Colon (tissue), 2 donors: Measurements from ENCODE around the gene CHST15.

ENCODE experiments used
- FAIRE-seq: peaks from 2 replicates; lab custom pipeline; 2012; peaks lifted over from hg19 to GRCh38; lab: Jason Lieb, UNC
- donor health status: control.
- donor health status: control.

The CHST15 gene

DNA sequence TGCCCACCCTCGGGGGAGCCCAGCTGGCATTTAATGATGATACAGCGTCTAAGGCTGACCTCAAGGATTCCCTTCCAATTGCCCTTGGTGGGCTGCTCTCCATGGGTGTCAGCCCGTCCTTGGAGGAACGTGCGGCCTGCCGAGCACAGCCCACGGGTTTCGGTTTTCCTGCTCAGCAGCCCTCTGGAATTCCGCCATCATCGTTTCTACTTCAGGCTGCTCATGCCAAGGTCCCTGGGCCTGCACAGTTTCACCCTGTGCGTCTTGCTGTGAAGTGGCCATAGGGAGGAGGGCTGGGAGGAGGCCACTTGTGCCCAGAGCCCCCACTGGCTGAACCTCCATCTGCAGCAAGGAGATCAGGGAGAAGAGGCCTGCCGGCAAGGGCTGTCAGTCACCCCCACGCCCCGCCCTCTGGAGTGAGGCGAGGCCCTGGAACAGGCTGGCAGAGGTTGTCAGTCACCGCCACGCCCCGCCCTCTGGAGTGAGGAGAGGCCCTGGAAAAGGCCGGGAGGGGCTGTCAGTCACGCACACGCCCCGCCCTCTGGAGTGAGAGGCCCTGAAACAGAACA, 82.8 kb downstream of the CHST15 start:
- no peak for FAIRE-seq

GRCh38 chr10:124010024-124010423, 83.4 kb downstream of the CHST15 start:
- FAIRE-seq, result no peak

DNA sequence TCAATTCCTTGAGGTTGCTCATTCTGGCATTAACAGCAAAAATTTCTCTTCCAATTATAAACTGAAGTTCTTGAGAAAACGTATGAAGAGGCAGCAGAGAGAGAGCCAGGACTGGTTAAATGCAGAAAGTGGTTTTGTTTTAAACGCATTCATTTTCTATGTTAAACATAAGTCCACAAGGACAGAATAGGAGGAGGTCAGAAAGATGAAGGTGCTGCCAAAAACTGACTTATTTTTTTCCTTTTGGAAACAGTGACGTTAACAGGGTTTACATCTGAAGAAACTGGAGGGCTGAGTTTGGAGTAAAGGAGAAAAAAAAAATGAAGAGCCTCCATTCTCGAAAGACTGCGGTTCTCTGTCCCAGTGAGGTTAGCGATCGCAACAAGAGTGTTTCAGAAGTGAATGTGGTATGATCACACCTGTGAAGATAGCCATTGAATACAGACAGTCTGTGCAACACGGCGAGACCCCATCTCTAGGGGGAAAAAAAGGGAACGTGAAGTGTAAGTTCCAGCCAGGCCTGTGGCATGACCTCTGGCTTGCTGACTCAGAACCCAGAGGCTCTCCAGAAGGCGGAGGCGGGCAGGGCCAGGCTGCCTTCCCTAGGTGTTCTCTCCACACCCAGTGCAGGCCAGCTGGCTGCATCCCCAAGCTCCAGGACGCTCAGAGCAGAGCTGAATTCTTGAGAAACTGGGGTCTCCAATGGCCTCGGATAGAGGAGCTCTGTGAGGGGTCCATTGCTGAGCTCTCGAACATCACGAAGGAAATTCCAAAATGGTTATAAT, 84.0 kb downstream of the CHST15 start:
- no peak for FAIRE-seq

- FAIRE-seq, result no peak
Observed at GRCh38 chr10:124008681-124009080, 84.7 kb downstream of the CHST15 start.

DNA sequence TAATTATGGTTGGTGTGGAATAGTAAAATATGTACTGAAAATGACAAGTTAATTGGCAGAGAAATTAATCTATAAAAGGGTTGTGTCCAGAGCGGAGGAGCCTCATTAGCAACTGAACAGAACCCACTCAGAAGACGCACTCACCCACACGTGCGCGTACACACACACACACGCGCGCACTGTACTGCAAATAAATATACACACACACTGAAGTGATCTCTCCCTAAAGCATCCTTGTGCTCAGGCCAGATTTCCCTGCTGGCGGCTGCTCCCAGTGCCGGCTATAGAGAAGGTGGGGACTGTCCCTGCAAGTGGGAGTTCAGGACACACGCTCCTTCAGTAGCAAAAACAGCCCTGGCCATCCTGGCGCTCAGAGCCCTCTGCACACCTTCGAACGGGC, 85.2 kb downstream of the CHST15 start:
- no peak for FAIRE-seq

- FAIRE-seq, result no peak
Observed at GRCh38 chr10:124007773-124008145, 85.6 kb downstream of the CHST15 start.

- no peak for FAIRE-seq
Observed at GRCh38 chr10:124007102-124007772, 86.2 kb downstream of the CHST15 start.

DNA sequence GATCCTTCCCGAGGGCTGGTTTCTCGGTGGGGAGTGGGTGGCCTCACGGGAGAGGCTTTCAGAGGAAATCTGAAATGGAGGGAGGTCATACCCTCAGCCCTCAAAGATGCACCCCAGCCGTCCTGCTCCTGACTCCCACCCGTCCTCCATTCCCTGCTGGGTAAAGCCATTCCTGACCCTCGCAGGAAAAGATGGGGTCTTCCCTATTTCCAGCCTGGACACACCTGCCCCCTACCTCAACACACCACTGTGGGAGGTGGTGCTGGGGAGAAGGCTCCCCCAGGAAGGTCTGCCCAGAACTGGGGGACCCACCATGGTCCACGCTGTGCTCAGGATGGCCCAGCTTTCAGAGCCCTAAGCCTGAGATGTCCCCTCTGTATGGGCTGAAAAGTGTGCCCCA, 86.9 kb downstream of the CHST15 start:
- FAIRE-seq, result no peak

DNA sequence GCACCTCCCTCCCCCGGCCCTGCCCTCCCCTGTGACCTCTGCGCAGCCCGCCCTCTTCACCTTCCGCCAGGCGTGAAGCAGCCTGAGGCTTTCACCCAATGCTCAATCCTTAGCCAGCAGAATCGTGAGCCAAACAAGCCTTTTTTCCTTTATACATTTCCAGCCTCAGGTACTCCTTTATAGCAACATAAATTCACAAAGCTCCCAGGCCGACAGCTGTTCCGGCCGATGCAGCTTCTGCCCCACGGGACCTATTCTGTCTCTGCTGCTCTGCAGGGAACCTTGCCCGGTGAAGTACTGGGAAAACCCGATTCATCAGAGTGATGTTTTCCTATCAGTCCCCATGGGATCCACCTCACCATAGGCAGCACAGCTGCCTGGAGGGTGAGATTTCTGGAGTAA, 87.4 kb downstream of the CHST15 start:
- FAIRE-seq, result no peak

DNA sequence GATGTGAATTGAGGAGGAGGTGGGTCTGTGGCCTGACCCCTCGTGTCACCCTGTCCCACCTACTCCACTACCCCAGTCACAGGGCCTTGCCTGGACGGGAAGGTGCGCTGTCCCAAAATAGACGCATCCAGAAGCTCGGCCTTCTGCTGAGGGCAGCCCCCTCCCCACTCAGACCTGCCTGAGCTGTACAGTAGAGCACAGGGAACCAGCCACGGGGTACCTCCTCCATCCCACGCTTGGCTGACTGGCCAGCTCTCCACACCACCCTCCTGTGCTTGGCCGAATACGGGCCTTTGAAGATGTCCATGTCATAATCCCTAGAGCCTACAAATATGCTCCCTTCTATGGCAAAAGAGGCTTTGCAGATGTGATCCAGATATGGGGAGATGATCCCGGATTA, 88.3 kb downstream of the CHST15 start:
- FAIRE-seq, result no peak

DNA sequence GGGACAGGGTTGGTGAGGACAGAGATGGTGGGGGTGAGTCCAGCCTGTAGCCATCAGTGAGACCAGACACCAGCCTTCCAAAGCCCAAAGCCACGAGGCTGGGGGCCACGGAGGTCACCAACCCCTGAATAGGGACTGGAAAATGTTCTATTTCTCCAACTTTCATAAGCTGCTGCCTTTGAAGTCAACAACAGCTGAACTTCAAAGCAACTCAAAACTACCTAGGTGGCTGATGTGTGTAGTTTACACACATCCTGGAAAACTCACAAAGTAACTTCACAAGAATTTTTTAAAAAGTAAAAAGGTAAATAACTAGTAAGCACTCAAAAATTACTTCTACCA, 88.8 kb downstream of the CHST15 start:
- no peak for FAIRE-seq

DNA sequence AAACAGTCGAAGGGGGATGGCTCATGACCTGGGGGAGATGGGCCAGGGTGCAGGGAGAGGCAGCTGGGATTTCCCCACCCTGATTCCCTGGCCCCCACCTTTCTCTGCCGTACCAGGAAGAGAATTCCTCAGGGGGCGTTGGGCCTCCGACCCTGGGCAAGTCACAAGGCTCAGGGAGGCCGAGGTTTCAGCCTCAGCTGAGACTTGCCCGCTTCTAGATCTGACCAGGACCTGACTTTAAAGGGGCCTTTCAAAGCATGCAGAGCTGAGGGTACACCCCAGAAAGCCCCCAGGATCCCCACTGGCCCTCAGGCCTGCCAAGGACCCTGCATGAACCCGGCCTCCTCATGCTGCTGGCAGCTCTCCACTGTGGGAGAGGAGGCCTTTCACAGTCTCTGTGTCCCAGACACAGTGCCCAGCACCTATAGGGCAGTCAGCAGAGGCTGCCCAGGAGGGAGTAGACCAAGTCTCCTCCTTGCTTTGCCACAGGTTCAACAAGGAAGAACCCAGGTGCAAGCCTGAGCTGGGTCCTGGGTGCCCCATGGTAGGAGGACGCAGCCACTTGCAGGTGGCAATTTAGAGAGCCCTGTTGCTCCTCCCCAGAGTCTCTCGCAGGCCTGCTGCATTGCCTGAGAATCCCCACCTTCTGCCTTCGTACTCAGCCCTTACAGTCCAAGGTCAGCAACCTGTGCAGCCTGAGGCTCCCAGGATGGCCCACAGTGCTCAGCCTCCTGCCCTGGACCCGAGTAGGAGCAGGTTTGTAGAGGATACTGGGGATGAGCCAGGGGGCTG, 89.3 kb downstream of the CHST15 start:
- no peak for FAIRE-seq

GRCh38 chr10:124003481-124003870, 89.9 kb downstream of the CHST15 start:
- no peak for FAIRE-seq

GRCh38 chr10:124003070-124003419, 90.4 kb downstream of the CHST15 start:
- no peak for FAIRE-seq

GRCh38 chr10:124002391-124003069, 90.9 kb downstream of the CHST15 start:
- no peak for FAIRE-seq

GRCh38 chr10:124001391-124002148, 91.8 kb downstream of the CHST15 start:
- FAIRE-seq, result no peak

DNA sequence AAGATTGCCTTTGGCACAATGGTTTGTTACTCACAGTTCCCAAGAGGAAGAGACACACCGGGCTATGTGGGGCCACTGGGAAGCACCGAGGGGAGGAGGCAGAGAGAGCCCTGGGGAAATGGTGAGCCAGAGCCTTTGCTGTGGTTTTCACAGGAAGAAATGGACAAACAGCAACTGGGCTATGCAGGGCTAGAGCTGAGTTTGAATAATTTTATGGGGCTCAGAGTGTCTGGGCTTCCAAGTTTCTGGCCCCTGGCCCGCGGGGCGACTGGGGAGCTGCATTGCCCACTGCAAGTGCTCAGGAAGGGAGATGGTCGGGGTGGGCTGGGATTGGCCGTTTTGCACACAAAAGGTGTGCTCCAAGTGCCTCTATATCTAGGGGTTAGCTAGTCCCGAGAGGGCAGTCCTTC, 92.6 kb downstream of the CHST15 start:
- FAIRE-seq, result no peak

DNA sequence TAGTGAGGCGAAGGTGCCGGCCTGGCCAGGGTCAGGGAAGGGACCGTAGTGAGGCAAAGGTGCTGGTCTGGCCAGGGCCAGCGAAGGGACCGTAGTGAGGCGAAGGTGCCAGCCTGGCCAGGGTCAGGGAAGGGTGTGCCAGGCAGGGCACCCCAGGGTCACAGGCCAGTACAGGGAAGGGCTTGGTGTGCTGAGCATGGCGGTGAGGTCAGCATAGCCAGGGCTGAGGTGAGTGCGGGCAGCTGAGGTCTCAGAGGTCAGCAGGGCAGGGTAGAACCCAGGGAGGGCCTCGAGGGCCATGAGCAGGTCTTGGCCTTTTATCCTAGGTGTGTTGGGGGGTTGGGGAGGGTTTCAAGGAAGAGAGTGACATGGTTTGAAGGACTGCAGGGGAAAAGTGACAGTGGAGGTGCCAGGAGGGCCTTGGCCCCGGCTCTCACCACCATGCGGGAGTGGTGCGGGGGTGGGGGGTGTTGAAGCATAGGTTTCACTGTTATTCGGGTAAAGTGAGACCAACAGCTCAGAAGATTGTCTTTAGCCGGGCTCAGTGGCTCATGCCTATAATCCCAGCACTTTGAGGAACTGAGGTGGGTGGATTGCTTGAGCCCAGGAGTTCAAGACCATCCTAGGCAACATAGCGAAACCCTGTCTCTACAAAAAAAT, 93.3 kb downstream of the CHST15 start:
- FAIRE-seq, result no peak

DNA sequence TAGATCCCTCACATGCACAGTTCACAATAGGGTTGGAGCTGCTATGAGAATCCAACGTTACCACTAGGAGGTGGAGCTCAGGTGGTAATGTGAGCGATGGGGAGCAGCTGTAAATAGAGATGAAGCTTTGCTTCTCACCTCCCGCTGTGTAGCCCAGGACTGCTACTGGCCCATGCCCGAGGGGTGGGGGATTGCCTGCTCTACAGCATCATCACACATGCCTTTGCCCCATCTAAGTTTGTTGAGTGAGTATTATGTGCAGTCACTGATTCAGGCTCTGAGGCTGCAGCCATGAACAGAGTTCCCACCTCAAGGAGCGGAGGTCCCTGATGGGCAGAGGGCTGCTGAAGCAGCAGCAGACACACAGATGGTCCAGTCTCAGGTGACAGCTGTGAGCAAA, 94.1 kb downstream of the CHST15 start:
- no peak for FAIRE-seq

DNA sequence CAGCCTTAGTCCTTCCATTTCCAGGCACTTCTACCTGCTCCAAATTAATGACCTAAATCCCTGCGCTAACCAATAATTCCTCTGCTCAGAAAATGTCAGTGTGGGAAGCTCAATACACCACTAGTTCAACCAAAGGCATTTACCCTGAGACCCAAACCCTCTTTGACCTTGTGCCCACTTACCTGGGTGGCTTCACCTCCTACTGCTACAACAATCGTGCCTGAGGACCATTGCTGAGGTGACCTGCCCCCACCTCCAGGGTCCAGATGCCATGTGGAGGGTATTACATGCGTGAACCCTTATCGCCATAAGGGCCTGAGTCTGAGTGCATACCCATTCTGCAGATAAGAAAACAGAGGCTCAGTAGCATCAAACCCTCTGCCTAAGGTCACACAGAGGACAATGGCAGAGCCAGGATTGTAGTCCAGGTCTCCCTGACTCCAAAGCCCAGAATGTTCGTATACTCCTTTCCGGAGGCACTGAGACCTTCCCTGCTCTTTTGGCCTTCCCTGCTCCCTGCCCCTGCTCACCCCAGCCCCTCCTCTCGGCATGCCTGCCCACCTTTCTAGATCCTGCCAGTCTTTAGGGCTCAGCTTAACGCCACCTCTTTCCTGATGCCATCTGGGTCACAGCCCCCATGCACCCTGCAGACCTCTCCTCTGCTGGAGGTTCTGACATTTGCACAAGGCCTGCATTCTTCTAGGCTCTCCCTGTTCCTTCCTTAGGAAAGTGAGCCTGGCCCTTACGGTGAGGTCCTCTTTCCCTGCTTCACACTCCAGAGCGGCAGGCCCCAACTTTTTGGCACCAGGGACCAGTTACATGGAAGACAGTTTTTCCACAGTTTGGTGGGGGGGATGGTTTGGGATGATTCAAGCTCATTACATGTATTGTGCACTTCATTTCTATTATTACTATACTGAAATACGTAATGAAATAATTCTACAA, 94.9 kb downstream of the CHST15 start:
- no peak for FAIRE-seq
